HG03457 (cell line): ENCODE measurements around the gene FHL3.

Experiments
- ATAC-seq: cut with Tn5 transposase; IDR thresholded peaks from one replicate; pipeline ENCODE4 v1.9.1; 2021; ENCODE audit warnings: moderate number of reproducible peaks; ENCODE audit not compliant: unreplicated experiment

FHL3 gene

DNA sequence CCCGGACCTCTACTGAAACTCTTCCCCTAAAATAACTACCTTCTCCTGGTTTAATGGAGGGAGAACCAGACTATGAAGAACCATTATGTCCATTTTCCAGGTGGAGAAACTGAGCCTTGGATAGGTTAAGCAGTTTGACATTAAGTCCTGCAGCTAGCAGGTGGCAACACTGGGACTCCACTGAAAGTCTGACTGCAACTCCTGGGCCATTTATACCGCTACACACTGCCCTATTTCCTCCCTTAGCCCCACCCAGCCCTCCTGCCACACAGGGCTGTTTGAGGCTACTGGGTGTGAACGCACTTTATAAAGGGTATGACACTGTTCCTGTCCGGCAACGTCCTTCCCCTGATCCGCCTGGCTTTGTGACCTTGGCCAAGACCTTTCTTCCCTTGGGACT lies 58.0 kb downstream of the FHL3 start:
- ATAC-seq = no peak
